Hepatocyte (in vitro differentiated cells): Measurements from ENCODE around the gene PROK2.

Source experiments
- EZH2 ChIP-seq: fragments of 200-600 bp; sonication (generic); IDR thresholded peaks from 2 replicates; pipeline ENCODE4 v1.6.1; 2016; ENCODE audit warnings: antibody characterized with exemption, mild to moderate bottlenecking, borderline replicate concordance
- TF ChIP-seq, protein P1 (sequence below): fragments of 200-600 bp; sonication (generic); IDR thresholded peaks from 2 replicates; pipeline ENCODE4 v1.5.1; 2016; ENCODE audit warnings: antibody characterized with exemption, mild to moderate bottlenecking; ENCODE audit not compliant: poor library complexity

DNA sequence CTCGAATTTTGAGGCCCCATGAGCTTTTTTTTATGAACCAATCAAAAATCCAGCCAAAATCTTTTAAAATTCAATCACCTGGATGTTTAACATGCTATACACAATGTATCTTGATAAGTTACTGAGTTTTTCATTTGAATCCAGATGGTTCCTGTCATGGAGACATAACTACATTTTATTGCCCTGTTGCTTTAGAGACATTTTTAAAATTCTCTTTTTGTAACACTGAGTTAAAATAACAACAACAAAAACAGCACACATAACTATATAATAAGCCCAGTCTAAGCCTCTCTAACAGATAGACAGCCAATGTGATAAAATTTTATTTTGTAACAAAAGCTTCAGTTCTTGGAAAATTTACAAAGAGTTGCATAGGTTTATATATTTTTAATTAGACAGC lies 1.8 kb downstream of the PROK2 start:
- TF ChIP-seq, protein P1, sequence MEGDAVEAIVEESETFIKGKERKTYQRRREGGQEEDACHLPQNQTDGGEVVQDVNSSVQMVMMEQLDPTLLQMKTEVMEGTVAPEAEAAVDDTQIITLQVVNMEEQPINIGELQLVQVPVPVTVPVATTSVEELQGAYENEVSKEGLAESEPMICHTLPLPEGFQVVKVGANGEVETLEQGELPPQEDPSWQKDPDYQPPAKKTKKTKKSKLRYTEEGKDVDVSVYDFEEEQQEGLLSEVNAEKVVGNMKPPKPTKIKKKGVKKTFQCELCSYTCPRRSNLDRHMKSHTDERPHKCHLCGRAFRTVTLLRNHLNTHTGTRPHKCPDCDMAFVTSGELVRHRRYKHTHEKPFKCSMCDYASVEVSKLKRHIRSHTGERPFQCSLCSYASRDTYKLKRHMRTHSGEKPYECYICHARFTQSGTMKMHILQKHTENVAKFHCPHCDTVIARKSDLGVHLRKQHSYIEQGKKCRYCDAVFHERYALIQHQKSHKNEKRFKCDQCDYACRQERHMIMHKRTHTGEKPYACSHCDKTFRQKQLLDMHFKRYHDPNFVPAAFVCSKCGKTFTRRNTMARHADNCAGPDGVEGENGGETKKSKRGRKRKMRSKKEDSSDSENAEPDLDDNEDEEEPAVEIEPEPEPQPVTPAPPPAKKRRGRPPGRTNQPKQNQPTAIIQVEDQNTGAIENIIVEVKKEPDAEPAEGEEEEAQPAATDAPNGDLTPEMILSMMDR: no peak
- TF ChIP-seq EZH2: no peak
